B cell (primary cell): ENCODE measurements around the gene ZCCHC24. TPM values are rescaled to one million over a fixed set of nuclear protein-coding genes. Genes with fewer than 3 reads are reported as not detected.

Experiments
- ATAC-seq: fragments of 200-7000 bp; cut with Tn5 transposase; one replicate; pipeline ENCODE4 v1.10.0; 2021; ENCODE audit warnings: low read depth, mild to moderate bottlenecking, moderate number of reproducible peaks, moderate library complexity
- CTCF ChIA-PET: fragments of 350-600 bp; sonication (Branson Sonifier 250); formaldehyde crosslinking; loops from one replicate; lab custom pipeline; 2021; ENCODE audit warnings: antibody characterized with exemption, inconsistent platforms; lab: Charles Lee
- POLR2A ChIA-PET: fragments of 350-600 bp; sonication (Branson Sonifier 250); formaldehyde crosslinking; loops from one replicate; lab custom pipeline; 2021; ENCODE audit warnings: antibody characterized with exemption; lab: Charles Lee
- DNase-seq: peaks from one replicate; pipeline ENCODE4 v3.0.0; 2013
- H2AFZ ChIP-seq: 2 replicates; pipeline ENCODE4 v1.6.1; 2012; ENCODE audit warnings: mild to moderate bottlenecking, low read depth, low read length; ENCODE audit not compliant: insufficient read depth, poor library complexity, severe bottlenecking
- H3K27ac ChIP-seq, 2 donors: 1 replicate in 1 of 2; 2 replicates in 1 of 2; pipeline ENCODE4 v1.5.1; 2012 to 2013; ENCODE audit warnings: low read length in 2 of 2, mild to moderate bottlenecking in 2 of 2, moderate library complexity in 1 of 2
- H3K27me3 ChIP-seq, 4 experiments: fragments of 200-600 bp in 1 of 4; sonication (generic) in 1 of 4; replicated peaks in 1 of 4; 1 replicate in 2 of 4; 2 replicates in 2 of 4; pipeline versions ENCODE4 v1.6.1 to v1.7.0; 2013 to 2016; ENCODE audit warnings: low read length in 3 of 4, mild to moderate bottlenecking in 2 of 4, mixed read lengths in 1 of 4, moderate library complexity in 1 of 4; ENCODE audit not compliant: insufficient read depth in 4 of 4, control insufficient read depth in 3 of 4; ENCODE audit errors: control extremely low read depth in 1 of 4
- H3K36me3 ChIP-seq, 2 experiments: replicated peaks in 1 of 2; 1 replicate in 1 of 2; 2 replicates in 1 of 2; pipeline versions ENCODE4 v1.6.1 to v1.7.1; 2013; ENCODE audit warnings: low read length in 1 of 2; ENCODE audit not compliant: insufficient read depth in 2 of 2, control insufficient read depth in 1 of 2; ENCODE audit errors: control extremely low read depth in 1 of 2, extremely low read depth in 1 of 2
- H3K4me1 ChIP-seq, 2 donors: fragments of 200-600 bp in 1 of 2; sonication (generic) in 1 of 2; 1 replicate in 1 of 2; 2 replicates in 1 of 2; pipeline versions ENCODE4 v1.5.1 to v1.6.1; 2013 to 2017; ENCODE audit warnings: low read length in 2 of 2; ENCODE audit not compliant: control insufficient read depth in 2 of 2, insufficient read depth in 2 of 2
- H3K4me2 ChIP-seq: replicated peaks from 2 replicates; pipeline ENCODE3; 2012; ENCODE audit warnings: mild to moderate bottlenecking, low read depth, low read length; ENCODE audit not compliant: poor library complexity, severe bottlenecking
- H3K4me3 ChIP-seq, 5 experiments: fragments of 200-600 bp in 1 of 5; sonication (generic) in 1 of 5; 1 replicate in 3 of 5; 2 replicates in 2 of 5; pipeline versions ENCODE4 v1.5.1 to v1.7.0; 2011 to 2016; ENCODE audit warnings: low read length in 4 of 5, mild to moderate bottlenecking in 4 of 5, low read depth in 2 of 5, control low read depth in 1 of 5, moderate library complexity in 1 of 5; ENCODE audit not compliant: insufficient read depth in 1 of 5; ENCODE audit errors: control extremely low read depth in 1 of 5, extremely low read depth in 1 of 5
- H3K79me2 ChIP-seq: fragments of 200-600 bp; sonication (generic); one replicate; pipeline ENCODE4 v1.6.0; 2016; ENCODE audit warnings: low read length; ENCODE audit not compliant: control insufficient read depth, insufficient read depth
- H3K9ac ChIP-seq: fragments of 200-600 bp; sonication (generic); 2 replicates; pipeline ENCODE4 v1.6.1; 2017; ENCODE audit warnings: mild to moderate bottlenecking, low read length, moderate library complexity
- H3K9me3 ChIP-seq, 3 donors: one replicate each; pipeline versions ENCODE4 v1.6.1 to v1.7.1; 2013; ENCODE audit warnings: low read length in 2 of 3; ENCODE audit not compliant: control insufficient read depth in 2 of 3, insufficient read depth in 1 of 3; ENCODE audit errors: control extremely low read depth in 1 of 3
- H4K20me1 ChIP-seq: 2 replicates; pipeline ENCODE4 v1.6.0; 2012; ENCODE audit warnings: mild to moderate bottlenecking, low read length; ENCODE audit not compliant: insufficient read depth, control insufficient read depth, poor library complexity, severe bottlenecking
- H3K27ac Mint-ChIP-seq: one replicate; pipeline ENCODE4 v1.8.0; 2021; ENCODE audit warnings: mixed read lengths
- H3K27me3 Mint-ChIP-seq: one replicate; pipeline ENCODE4 v1.8.0; 2021; ENCODE audit warnings: mixed read lengths
- H3K4me1 Mint-ChIP-seq: one replicate; pipeline ENCODE4 v1.8.0; 2021; ENCODE audit warnings: mixed read lengths
- H3K4me3 Mint-ChIP-seq: one replicate; pipeline ENCODE4 v1.8.0; 2021; ENCODE audit warnings: mixed read lengths
- H3K9me3 Mint-ChIP-seq: one replicate; pipeline ENCODE4 v1.8.0; 2022; ENCODE audit warnings: mixed read lengths; ENCODE audit not compliant: insufficient read depth
- EZH2 ChIP-seq: IDR thresholded peaks from 2 replicates; pipeline ENCODE4 v1.6.1; 2012; ENCODE audit warnings: borderline replicate concordance, low read depth, mild to moderate bottlenecking, moderate library complexity, low read length; ENCODE audit not compliant: insufficient read depth, poor library complexity, severe bottlenecking
- WGBS: methylation state at CpG from one replicate; pipeline ENCODE4 v1.1.5; 2013; ENCODE audit warnings: missing lambda C conversion rate; ENCODE audit not compliant: insufficient coverage; 5-methylcytosine and 5-hydroxymethylcytosine counted together
- intact Hi-C: fragments of 100-400 bp; cut with micrococcal nuclease; formaldehyde crosslinking; loops from one replicate; pipeline ENCODE4 v1.10.0; 2022
- polyA plus RNA-seq: library from polyadenylated mRNA; depleted of rRNA; stranded (reverse); fragments of >200 nt; gene quantifications from 2 replicates; pipeline ENCODE4 v1.2.3, GENCODE V29; 2012
- total RNA-seq, 2 donors: library from RNA; stranded (reverse); fragments of 120-200 nt in 1 of 2; gene quantifications; 1 replicate in 1 of 2; 2 replicates in 1 of 2; pipeline versions ENCODE4 v1.2.3 to v1.2.4, GENCODE V29; 2013 to 2022
- TF ChIP-seq, protein P1 (sequence below): fragments of 200-600 bp; IDR thresholded peaks from one replicate; pipeline ENCODE4 v1.8.0; 2022; ENCODE audit warnings: antibody characterized with exemption, mild to moderate bottlenecking

ZCCHC24 gene
- total and polyA plus RNA-seq, 2 donors (not counting 1 experiment from before 2014, with no cell fraction given) = 0.34 to 2.3 TPM

DNA sequence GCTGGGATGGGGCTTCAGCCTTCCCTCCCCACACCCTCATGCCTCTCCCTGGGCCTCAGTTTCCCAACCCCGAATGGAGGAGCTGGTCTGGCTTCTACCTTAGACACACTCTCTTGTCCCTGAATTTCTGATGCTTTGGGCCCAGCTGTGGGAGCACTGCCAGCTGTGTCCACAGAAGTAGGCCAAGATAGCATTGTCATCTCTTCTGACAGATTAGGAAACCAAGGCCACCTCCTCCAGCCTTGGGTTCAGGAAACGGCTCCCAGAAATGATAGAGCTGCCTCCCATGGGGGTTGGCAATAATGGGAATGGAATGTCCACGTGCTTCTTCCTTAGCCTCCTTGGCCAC lies 96.8 kb downstream of the ZCCHC24 start:
- Mint-ChIP-seq H3K4me1 (peaks cover 33% of the 10 kb centered on the region), H3K9me3 (no peaks in the 10 kb centered on the region), H3K4me3 (peak overlapping the region; percentile 88), H3K27ac (peak overlapping the region; percentile 93), H3K27me3 (no peaks in the 10 kb centered on the region)
- H3K4me2 ChIP-seq = peak overlapping the region; percentile 100
- ChIA-PET POLR2A (interaction anchor here (0.6 to 1.5 kb wide), 4 partner anchors 32 to 106 kb away, joined by 3 to 9 read pairs (median 4); no protein-coding TSS in a partner anchor), CTCF (interaction anchor here (0.9 to 3.8 kb wide), 3 partner anchors 32 to 153 kb away, joined by 4 to 15 read pairs (median 5); no protein-coding TSS in a partner anchor)
- ATAC-seq (no peak), DNase-seq (no peak)
- H3K9me3 ChIP-seq = no peaks in the 10 kb centered on the region
- H2AFZ ChIP-seq = no peak overlapping the region
- no peak for TF ChIP-seq EZH2
- TF ChIP-seq, protein P1, sequence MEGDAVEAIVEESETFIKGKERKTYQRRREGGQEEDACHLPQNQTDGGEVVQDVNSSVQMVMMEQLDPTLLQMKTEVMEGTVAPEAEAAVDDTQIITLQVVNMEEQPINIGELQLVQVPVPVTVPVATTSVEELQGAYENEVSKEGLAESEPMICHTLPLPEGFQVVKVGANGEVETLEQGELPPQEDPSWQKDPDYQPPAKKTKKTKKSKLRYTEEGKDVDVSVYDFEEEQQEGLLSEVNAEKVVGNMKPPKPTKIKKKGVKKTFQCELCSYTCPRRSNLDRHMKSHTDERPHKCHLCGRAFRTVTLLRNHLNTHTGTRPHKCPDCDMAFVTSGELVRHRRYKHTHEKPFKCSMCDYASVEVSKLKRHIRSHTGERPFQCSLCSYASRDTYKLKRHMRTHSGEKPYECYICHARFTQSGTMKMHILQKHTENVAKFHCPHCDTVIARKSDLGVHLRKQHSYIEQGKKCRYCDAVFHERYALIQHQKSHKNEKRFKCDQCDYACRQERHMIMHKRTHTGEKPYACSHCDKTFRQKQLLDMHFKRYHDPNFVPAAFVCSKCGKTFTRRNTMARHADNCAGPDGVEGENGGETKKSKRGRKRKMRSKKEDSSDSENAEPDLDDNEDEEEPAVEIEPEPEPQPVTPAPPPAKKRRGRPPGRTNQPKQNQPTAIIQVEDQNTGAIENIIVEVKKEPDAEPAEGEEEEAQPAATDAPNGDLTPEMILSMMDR = no peak
- peaks cover 10% of the 10 kb centered on the region for H4K20me1 ChIP-seq
- intact Hi-C loops = loop anchor here (1.0 to 5.0 kb wide), 2 partner anchors 97 to 281 kb away; partner anchors contain the start of genes ZCCHC24 and ZMIZ1
- peak overlapping the region; percentile 95 for H3K9ac ChIP-seq
- H3K4me1 ChIP-seq = peaks cover 18 to 27% of the 10 kb centered on the region in 2 donors
- H3K79me2 ChIP-seq = peaks cover 26% of the 10 kb centered on the region
- H3K4me3 ChIP-seq = peak overlapping the region; percentile 9 to 89 (median 69)
- peaks cover 0 to 51% of the 10 kb centered on the region in 2 experiments for H3K36me3 ChIP-seq
- peak overlapping the region; percentile 84 to 92 for H3K27ac ChIP-seq
- no peaks in the 10 kb centered on the region for H3K27me3 ChIP-seq
- 82% methylated on average over 1 of the region's 3 CpGs for WGBS
